Stimulated activated CD4-positive, alpha-beta T cell treated with anti-CD3 and anti-CD28 coated beads, Interleukin-4, amount 100 ng/mL, for 48 hours (primary cell): ENCODE results near the gene IL18BP.

ENCODE experiments used
- DNase-seq, 2 donors: peaks; one replicate each; pipeline ENCODE4 v3.0.0-alpha.2; 2020; ENCODE audit warnings: low read depth in 2 of 2

The IL18BP gene

GRCh38 chr11:72045849-72046248 is 47.1 kb downstream of the IL18BP start:
- no peak for DNase-seq

- no peak for DNase-seq
These were observed 50.2 kb downstream of the IL18BP start for GRCh38 chr11:72048766-72049460.
